8988T (cell line): ENCODE data around the gene OR6C6.
"Not testable (repeated sequence)": the region's sequence is repeated elsewhere in the genome, so short reads cannot be mapped to it uniquely, and the experiment has no call there.

ENCODE experiments used
- DNase-seq: peaks from one replicate; pipeline ENCODE4 v3.0.0; 2011

OR6C6 gene

DNA sequence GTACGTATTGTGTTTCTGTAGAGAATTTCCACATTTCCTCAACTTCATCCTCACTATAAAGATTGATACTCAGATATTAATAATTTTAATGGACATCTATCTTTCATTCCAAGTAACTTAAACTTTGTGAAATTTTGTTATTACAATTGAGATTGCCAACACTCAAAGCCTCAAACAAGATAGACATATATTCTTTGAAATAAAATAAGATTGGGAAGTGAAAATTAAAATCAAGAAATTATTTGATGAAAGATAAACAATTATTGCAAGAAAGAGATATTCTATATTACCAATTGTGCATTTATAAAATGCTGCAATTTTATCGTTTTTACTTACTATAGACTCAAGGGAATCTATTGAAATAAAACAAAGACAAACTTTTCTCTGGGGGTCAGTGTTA lies at the start of gene OR6C6:
Gene OR6C6 (minus strand): TSS at position 101 of the 400 bp plus-strand sequence. CDS start 1,337 bp downstream, outside the sequence.
- no peak for DNase-seq

DNA sequence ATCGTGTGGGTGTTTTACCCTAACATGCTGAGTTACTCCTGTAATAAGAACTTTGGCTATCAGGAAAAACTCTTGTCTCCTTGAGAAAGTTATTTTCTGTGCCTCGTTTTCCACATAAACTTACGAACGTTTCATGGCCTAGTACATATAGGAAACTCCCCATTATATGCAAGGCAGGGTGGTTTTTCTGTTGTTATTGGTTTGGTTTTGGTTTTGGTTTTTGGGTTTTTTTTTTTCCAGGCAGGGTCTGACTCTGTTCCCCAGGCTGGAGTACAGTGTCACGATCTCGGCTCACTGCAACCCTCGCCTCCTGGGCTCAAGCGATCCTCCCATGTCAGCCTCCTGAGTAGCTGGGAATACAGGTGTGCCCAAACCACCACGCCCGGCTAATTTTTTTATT lies 39.6 kb upstream of the OR6C6 start:
- DNase-seq, result no peak

DNA sequence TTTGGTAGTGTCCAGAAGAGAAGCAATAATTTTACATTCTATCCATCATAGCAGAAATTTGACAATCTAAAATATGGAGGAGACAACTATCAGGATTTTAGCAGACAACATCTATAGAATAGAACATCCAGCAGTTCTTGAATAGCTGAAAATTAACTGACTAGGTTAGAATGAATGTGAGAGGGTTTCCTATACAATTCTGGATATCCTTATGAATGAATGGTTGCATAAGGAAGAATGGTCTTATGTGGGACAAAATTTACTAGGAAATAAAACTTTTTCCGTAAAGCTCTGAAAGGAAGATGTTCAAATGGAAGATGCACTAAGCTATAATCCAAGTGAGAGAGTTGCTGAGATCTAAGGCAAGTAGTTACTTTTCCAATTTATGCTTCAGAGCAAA lies 34.1 kb upstream of the OR6C6 start, which contains the start of gene OR6C3:
Gene OR6C3 (plus strand): TSS at position 301 of the 400 bp plus-strand sequence. CDS start 955 bp downstream, outside the sequence.
- DNase-seq, result no peak

- not testable (repeated sequence) for DNase-seq
Measured at GRCh38 chr12:55325801-55326200, 29.4 kb upstream of the OR6C6 start.

DNA sequence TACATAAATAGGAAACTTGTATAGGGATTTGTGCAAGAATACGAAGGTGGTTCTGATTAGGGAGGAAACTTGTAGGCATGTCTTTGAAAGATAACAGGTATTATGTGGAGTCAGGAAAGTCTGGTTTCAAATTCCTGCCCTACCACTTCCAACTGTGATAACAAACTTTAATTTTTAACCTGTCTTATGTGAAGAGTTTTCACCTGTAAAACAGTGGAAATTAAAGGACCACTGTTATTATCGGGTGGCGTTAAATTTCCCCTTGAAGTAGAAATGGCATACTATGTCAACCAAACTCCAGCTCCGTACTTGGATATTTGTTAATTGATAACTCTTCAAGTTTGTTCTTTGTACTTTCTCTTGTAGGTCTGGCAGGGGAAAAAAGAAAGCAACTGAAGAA lies 23.8 kb upstream of the OR6C6 start:
- DNase-seq, result no peak

DNA sequence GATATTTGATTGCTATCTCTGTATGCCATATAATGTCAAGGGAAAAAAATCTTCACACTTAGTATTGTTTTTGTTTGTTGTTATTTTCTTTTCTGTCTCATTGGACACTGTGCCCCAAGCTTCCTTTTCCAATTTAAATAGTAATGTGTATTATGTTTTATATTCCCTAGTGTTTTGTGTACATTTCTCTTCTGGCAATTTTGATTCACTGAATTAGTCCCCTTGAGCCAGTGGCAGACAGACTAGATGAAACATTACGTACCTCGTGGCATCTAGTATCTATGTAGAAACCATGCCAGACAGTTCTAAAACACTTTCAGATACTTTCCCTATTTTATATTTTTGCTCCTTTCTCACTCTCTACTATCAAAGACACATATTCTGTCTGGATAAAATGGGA lies 17.7 kb upstream of the OR6C6 start, which contains the start of gene OR6C1:
Gene OR6C1 (plus strand): TSS at position 301 of the 400 bp plus-strand sequence. CDS start 6,257 bp downstream, outside the sequence.
- no peak for DNase-seq

DNA sequence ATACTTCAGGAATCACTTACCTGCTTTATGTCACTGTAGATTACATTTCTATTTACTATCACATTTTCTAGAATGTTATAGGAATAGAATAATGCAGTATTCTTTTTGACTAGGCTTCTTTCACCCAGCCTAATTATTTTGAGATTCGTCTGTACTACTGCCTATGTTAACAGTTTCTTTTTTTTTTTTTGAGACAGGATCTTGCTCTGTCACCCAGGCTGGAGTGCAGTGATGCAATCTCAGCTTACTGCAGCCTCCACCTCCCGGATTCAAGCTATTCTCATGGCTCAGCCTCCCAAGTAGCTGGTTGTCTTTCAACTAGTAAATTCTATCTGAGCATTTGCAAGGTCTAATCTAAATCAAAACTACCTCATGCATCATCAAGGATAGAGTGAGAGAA lies 6.4 kb downstream of the OR6C6 start:
- DNase-seq, result no peak

GRCh38 chr12:55280991-55281390 lies 15.4 kb downstream of the OR6C6 start:
- no peak for DNase-seq

GRCh38 chr12:55258303-55258702 lies 38.1 kb downstream of the OR6C6 start:
- no peak for DNase-seq

GRCh38 chr12:55256831-55257230 lies 39.5 kb downstream of the OR6C6 start:
- no peak for DNase-seq

GRCh38 chr12:55253281-55253680 lies 43.1 kb downstream of the OR6C6 start:
- no peak for DNase-seq

DNA sequence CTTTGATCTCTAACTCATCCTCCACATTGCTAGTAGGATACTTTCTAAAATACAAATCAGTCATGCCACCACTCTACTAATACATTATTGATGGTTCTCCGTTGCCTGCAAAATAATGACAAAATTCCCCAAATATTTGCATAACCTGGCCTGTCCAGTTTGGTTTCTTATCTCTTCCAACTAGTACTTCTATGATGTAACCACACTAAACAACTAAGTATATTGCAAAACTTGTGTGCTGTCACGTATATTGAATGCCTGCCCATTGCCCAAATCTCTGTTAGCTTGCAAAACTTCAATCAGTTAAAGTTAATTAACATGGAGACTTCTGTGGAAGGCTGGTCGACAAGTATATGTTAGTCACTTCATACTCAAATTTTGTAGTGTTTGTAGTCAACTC lies 45.4 kb downstream of the OR6C6 start:
- no peak for DNase-seq

- DNase-seq, result no peak
Measured at GRCh38 chr12:55246159-55246558, 50.2 kb downstream of the OR6C6 start.

GRCh38 chr12:55244309-55244708 lies 52.1 kb downstream of the OR6C6 start, which contains the start of gene OR6C74:
Gene OR6C74 (plus strand): TSS chr12:55244609. CDS start chr12:55247288, 2,679 bp downstream.
- DNase-seq, result no peak
